Stomach (tissue), 9 donors: ENCODE results near the gene GOLT1A. TPM values are rescaled to one million over a fixed set of nuclear protein-coding genes. Genes with fewer than 3 reads are reported as not detected.

ENCODE experiments used
- DNase-seq, 2 donors: peaks; one replicate each; pipeline versions ENCODE4 v3.0.0 to v3.0.0-alpha.2; 2013 to 2019
- H3K27ac ChIP-seq, 5 donors: fragments of 200-600 bp in 4 of 5; sonication (generic) in 4 of 5; one replicate each; pipeline ENCODE4 v1.5.1; 2013 to 2019; ENCODE audit warnings: mild to moderate bottlenecking in 1 of 5, moderate library complexity in 1 of 5
- H3K27me3 ChIP-seq, 3 donors: fragments of 200-600 bp; sonication (generic); one replicate each; pipeline ENCODE4 v1.5.1; 2017 to 2019; ENCODE audit warnings: mixed run types in 1 of 3
- H3K36me3 ChIP-seq, 4 donors: fragments of 200-600 bp; sonication (generic); 1 replicate in 3 of 4; 2 replicates in 1 of 4; pipeline ENCODE4 v1.5.1; 2016 to 2019
- H3K4me1 ChIP-seq, 4 donors: fragments of 200-600 bp; sonication (generic); one replicate each; pipeline ENCODE4 v1.5.1; 2016 to 2019
- H3K4me3 ChIP-seq, 4 donors: fragments of 200-600 bp; sonication (generic) in 3 of 4; one replicate each; pipeline ENCODE4 v1.5.1; 2016 to 2019; ENCODE audit warnings: mild to moderate bottlenecking in 1 of 4
- H3K9me3 ChIP-seq, 4 donors: fragments of 200-600 bp; sonication (generic); one replicate each; pipeline ENCODE4 v1.5.1; 2016 to 2019
- CTCF ChIP-seq, 7 experiments: fragments of 450-650 bp in 4 of 7; fragments of 200-600 bp in 3 of 7; sonication (generic) in 3 of 7; IDR thresholded peaks; one replicate each; pipeline ENCODE4 v1.5.1; 2016 to 2019; ENCODE audit warnings: antibody characterized with exemption in 7 of 7, control low read depth in 2 of 7, mild to moderate bottlenecking in 1 of 7
- EP300 ChIP-seq: sonication (generic); formaldehyde crosslinking; IDR thresholded peaks from one replicate; pipeline ENCODE4 v1.6.1; 2017; ENCODE audit warnings: antibody characterized with exemption
- POLR2A ChIP-seq, 4 donors: fragments of 450-650 bp; IDR thresholded peaks; one replicate each; pipeline ENCODE4 v1.6.1; 2016; ENCODE audit warnings: antibody characterized with exemption in 4 of 4, control low read depth in 2 of 4, mild to moderate bottlenecking in 1 of 4, moderate library complexity in 1 of 4
- POLR2AphosphoS5 ChIP-seq, 3 donors: sonication (generic); formaldehyde crosslinking; IDR thresholded peaks; one replicate each; pipeline ENCODE4 v1.6.1; 2016; ENCODE audit warnings: antibody characterized with exemption in 3 of 3
- WGBS, 5 donors: extraction: QIAGEN DNeasy Blood & Tissue Kit in 3 of 5; methylation state at CpG; one replicate each; pipeline versions ENCODE4 v1.1.5 to v1.1.7; 2013 to 2018; 5-methylcytosine and 5-hydroxymethylcytosine counted together
- intact Hi-C: fragments of 100-400 bp; cut with DNase I; formaldehyde crosslinking; loops from one replicate; pipeline ENCODE4 v1.15.1; 2023; ENCODE audit warnings: low total_unique reads
- polyA plus RNA-seq, 3 donors: library from polyadenylated mRNA; stranded (reverse); fragments of 200-250 nt; gene quantifications; one replicate each; pipeline ENCODE4 v1.2.3, GENCODE V29; 2013
- total RNA-seq, 5 donors: library from RNA; depleted of rRNA; stranded (reverse); fragments of >200 nt; gene quantifications; one replicate each; pipeline versions ENCODE4 v1.1.0 to v1.2.3, GENCODE V29; 2014 to 2016
- donor health status: healthy with polysubstance abuse.
- donor health status: Bipolar disorder and iron deficiency.
- donor health status: healthy.

GOLT1A gene
- total and polyA plus RNA-seq, 8 donors = 1.8 to 16.6 (median 6.9) TPM; not detected in 2

- intact Hi-C loops = no loop called here
- TF ChIP-seq CTCF (IDR thresholded peaks at IDR 0.05) (no peak), POLR2AphosphoS5 (IDR thresholded peaks at IDR 0.05) (no peak), EP300 (no peak), POLR2A (IDR thresholded peaks at IDR 0.05) (no peak)
- no peak for DNase-seq
- Histone ChIP-seq H3K36me3 (peaks cover 22 to 80% (median 57%) of the 10 kb centered on the region in 4 donors), H3K9me3 (no peaks in the 10 kb centered on the region), H3K4me1 (peaks cover 62 to 86% (median 79%) of the 10 kb centered on the region in 4 donors), H3K27ac (peak overlapping the region in 4 of 5 donors; percentile 37 to 68 (median 54)), H3K4me3 (no peak overlapping the region), H3K27me3 (no peaks in the 10 kb centered on the region)
- WGBS, 5 donors = 43 to 76% (median 58%) methylated on average over 13 of the region's 13 CpGs
Measured at GRCh38 chr1:204261746-204262505, 48.1 kb upstream of the GOLT1A start.

GRCh38 chr1:204261266-204261665 is 47.5 kb upstream of the GOLT1A start:
- peak overlapping the region; percentile 14 to 68 (median 54) for H3K27ac ChIP-seq
- no peaks in the 10 kb centered on the region for H3K9me3 ChIP-seq
- no peak for DNase-seq
- peaks cover 57 to 79% (median 72%) of the 10 kb centered on the region in 4 donors for H3K4me1 ChIP-seq
- intact Hi-C loops = no loop called here
- TF ChIP-seq POLR2AphosphoS5 (IDR thresholded peaks at IDR 0.05) = no peak
- TF ChIP-seq CTCF (IDR thresholded peaks at IDR 0.05) = no peak
- TF ChIP-seq POLR2A (IDR thresholded peaks at IDR 0.05) = no peak
- no peaks in the 10 kb centered on the region for H3K27me3 ChIP-seq
- WGBS, 5 donors = 49 to 79% (median 67%) methylated on average over 10 to 12 of the region's 12 CpGs
- H3K4me3 ChIP-seq = no peak overlapping the region
- peaks cover 24 to 86% (median 64%) of the 10 kb centered on the region in 4 donors for H3K36me3 ChIP-seq

- DNase-seq = peak in 1 of 2 donors; percentile 91
- Histone ChIP-seq H3K27me3 (no peaks in the 10 kb centered on the region), H3K9me3 (no peaks in the 10 kb centered on the region), H3K27ac (peak overlapping the region; percentile 14 to 68 (median 54)), H3K4me3 (no peak overlapping the region), H3K4me1 (peaks cover 51 to 73% (median 67%) of the 10 kb centered on the region in 4 donors), H3K36me3 (peaks cover 23 to 91% (median 67%) of the 10 kb centered on the region in 4 donors)
- intact Hi-C loops = no loop called here
- TF ChIP-seq CTCF (IDR thresholded peaks at IDR 0.05) (no peak), POLR2AphosphoS5 (IDR thresholded peaks at IDR 0.05) (peak in 1 of 3 donors; percentile 68)
- 47 to 72% (median 61%) methylated on average over 14 of the region's 14 CpGs for WGBS, 5 donors
Measured at GRCh38 chr1:204260601-204261197, 46.9 kb upstream of the GOLT1A start.

GRCh38 chr1:204259782-204260181 is 46.0 kb upstream of the GOLT1A start:
- intact Hi-C loops = loop anchor here (5.0 kb wide), 1 partner anchor 108 kb away; no protein-coding TSS in a partner anchor
- Histone ChIP-seq H3K36me3 (peaks cover 21 to 96% (median 71%) of the 10 kb centered on the region in 4 donors), H3K9me3 (no peaks in the 10 kb centered on the region), H3K27me3 (no peaks in the 10 kb centered on the region), H3K4me1 (peaks cover 44 to 69% (median 59%) of the 10 kb centered on the region in 4 donors), H3K4me3 (no peak overlapping the region), H3K27ac (peak overlapping the region in 4 of 5 donors; percentile 13 to 68 (median 54))
- 55 to 76% (median 72%) methylated on average over 5 of the region's 5 CpGs for WGBS, 5 donors
- DNase-seq = no peak
- TF ChIP-seq POLR2A (IDR thresholded peaks at IDR 0.05) (no peak), EP300 (no peak), POLR2AphosphoS5 (IDR thresholded peaks at IDR 0.05) (no peak), CTCF (IDR thresholded peaks at IDR 0.05) (no peak)
